Activated T-cell treated with anti-CD3 and anti-CD28 coated beads for 4 hours (primary cell): ENCODE results near the gene CPED1.

ENCODE experiments used
- DNase-seq: peaks from one replicate; pipeline ENCODE4 v3.0.0-alpha.2; 2020

Gene CPED1

GRCh38 chr7:121075952-121076349 is 87.4 kb downstream of the CPED1 start:
- DNase-seq: no peak

DNA sequence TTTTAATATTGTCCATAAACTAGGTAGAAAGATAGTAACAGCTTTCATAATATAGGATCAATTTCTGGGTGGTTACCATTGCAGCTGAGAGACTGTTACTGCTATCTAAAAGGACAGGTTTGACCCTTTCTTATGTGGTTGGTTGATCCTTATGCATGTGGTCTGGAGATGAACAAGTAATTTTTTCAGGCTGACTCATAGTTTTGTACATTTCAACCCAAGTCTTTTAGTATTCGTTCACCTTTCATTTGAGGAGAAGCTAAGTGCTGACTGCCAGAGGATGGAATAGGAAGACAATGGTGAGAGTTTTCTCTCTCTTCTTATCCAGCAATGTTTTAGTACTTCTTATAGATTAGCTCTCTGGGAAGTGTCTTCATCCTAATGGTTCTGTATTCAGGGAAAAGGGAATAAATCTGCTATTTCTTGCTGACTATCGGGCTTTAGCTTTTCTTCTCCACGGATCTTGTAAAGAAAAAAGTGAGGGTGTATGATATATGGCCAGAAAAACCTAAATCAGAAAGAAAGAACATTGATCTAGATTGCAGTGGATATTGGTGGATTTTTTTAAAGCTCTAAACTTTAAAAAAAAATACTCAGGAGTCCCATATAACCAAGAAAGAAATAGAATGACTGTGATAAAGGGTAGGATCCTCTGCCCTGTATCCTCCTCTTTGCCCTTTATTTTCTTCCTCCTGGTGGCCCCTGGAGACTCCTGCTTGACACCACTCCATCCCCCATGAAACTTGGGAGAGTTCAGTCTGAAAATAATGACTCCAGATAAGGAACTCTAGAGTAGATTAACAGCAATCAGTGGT is 88.0 kb downstream of the CPED1 start:
- DNase-seq: no peak

DNA sequence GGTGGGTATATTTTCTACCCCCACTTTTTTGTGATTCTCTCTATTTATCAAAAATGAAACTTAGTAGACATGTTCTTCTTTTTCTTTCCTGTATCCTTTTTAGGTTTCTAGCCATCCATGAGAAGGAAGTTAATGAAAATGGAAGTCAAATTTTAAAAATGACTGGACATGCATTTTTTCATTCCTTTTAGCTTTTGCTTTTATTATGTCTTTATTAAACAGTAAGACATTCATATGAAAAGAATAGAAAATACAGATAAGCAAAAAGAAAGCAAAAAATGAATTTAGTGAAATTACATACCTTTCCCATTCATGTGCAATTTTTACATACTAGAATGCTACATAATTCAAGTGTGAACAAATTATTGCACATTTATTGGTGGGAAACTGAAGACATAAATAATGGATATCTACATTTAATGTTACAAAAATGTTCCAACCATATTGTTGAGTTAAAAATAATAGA is 88.7 kb downstream of the CPED1 start:
- DNase-seq: no peak

DNA sequence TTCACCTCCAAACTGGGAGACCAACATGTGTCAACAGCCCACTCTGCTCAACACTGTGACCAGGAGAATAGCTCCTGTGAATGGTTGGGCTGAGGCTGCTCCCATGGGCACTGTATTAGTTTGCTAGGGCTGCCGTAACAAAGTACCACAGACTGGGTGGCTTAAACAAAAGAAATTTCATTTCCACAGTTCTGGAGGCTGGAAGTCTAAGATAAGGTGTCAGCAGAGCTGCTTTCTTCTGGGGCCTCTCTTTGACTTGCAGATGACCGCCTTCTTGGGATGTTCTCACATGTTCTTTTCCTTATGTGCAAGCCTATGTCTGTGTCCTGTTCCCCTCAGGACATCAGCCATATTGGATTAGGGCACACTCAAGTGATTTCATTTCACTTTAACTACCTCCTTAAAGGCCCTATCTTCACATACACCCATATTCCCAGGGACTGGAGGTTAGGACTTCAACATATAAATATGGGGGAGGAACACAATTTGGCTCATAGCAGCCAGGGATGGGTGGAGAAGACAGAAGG is 90.3 kb downstream of the CPED1 start:
- DNase-seq: no peak

DNA sequence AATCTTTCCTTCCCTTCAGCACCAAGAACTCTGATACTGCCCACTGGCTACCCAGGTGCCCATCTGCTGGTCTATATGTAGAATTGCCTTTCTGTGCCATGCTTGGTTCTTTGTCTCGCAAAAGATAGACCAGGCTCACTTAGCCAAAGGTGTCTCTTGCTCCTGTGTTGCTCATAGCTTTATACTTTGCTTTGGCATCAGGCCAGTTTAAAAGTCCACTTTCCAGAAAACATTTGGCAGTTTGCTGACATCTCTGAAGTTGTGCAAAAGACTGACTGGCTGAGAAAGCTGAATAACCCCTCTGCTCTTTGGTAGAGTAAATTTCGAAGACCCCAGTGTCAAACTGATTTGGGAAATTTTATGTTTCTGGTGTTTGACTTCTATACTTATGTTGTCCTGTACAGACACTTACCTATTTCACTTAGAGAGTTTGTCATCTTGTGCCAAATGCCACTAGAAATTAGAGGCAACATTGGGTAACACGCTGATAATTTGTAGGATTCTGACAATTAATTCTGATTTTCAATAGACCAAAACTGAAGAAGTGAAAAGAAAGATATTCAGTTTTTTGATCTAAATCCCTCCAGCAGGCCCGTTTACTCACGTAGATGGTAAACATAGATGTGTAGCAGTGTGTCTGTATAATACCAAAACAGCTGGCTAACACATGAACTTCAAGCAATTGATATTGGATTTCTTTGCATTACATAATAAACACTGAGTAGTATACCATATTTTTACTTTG is 91.1 kb downstream of the CPED1 start:
- DNase-seq: no peak

DNA sequence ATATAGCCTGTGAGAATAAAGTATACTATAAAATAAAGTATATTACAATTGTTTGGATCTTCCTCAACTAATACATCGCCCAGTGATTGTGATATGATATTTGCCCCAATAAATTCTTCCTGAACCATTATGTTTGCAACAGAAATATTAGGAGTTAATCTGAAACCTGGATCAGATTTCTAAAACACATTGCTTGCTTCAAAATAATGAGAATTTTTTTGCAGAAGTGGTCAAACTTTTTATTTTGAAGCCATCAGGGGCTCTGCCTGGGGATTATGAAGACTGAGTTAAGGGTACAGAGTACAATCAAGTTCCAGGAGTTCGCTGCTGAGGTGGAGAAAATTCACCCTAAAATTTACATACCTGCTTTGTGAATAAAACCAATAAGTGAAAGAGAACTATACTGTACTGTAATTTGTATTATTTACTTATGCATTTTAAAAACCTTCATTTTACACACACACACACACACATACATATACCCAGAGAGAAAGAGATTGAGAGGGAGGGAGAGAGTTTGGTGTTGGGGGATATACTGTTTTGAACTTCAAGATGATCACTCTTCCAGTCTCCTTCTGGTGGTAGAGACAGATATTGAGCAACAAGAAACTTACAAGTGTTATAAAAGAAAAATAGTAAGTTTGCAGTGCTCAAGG is 91.9 kb downstream of the CPED1 start:
- DNase-seq: no peak

GRCh38 chr7:121080913-121081326 is 92.4 kb downstream of the CPED1 start:
- no peak for DNase-seq

- no peak for DNase-seq
Observed at GRCh38 chr7:121081327-121081936, 92.9 kb downstream of the CPED1 start.

GRCh38 chr7:121082400-121083101 is 94.0 kb downstream of the CPED1 start:
- no peak for DNase-seq

DNA sequence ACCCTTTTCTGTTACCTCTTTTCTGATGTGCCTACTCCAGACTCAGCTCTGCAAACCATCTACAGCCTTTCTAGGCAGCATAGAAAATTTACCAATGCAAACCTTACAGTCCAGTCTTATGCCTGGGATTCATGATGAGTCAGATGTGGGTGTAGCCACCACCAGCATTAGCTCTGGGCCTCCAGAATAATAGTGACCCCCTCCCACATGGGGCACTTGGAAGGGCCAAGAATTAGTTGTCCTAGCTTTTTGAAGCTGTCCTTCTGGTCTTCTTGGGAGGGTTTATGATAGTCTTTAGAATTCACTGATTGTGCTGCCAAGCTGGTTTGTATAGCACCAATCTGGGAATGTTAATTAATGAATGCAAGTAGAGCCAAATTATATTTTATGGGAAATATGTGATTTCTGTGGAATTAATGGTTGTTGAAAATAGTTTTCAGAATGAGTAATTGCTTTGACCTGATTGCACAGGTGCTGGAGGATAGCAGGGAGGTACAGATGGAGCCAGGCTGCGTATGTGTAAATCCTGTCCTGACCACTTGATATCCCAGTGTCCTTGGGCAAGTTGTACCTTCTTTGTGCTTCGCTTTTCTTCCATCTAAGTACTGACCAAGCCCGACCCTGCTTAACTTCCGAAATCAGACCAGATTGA is 94.8 kb downstream of the CPED1 start:
- DNase-seq: no peak

DNA sequence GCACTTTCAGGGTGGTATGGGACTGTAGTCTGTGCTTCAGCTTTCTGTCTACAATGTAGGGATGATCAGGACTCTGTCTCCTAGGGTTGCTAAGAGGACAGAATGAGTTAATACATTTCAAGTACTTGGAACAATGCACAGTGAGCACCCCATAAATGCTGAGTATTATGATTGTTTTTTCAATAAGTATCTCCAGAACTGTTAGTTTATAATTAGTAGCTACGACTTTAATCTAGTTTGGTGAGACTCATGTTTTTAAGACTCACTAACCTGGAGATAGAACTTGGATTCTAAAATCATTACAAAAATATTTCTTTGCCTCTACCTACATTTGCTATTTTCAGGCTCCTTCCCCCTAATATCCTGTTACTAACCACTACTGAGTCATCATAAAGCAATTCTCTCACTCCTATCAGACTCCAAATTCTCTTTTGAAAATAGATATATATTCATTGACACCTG is 95.3 kb downstream of the CPED1 start:
- DNase-seq: no peak

GRCh38 chr7:121084256-121084655 is 95.7 kb downstream of the CPED1 start:
- DNase-seq: no peak

GRCh38 chr7:121084748-121085336 is 96.3 kb downstream of the CPED1 start:
- DNase-seq: no peak

- no peak for DNase-seq
Observed at GRCh38 chr7:121085922-121086321, 97.4 kb downstream of the CPED1 start.

DNA sequence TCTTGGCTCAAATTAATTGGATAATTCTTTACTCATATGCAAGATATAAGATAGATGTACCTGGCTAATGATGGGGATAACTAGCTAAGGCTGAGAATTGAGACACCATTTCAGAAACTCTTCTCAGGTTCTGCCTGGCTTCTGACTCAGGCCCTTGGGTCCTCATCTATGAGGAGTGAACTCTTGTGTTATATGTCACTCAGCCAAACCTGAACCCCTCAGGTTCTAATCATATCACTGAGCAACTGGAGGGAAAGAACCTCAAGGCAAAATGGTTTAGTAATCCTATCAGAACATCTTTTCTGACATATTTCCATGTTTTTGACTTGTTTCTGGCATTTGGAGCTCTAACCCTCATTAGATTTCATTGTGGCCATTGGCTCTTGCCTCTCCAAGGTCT is 100.4 kb downstream of the CPED1 start:
- no peak for DNase-seq

DNA sequence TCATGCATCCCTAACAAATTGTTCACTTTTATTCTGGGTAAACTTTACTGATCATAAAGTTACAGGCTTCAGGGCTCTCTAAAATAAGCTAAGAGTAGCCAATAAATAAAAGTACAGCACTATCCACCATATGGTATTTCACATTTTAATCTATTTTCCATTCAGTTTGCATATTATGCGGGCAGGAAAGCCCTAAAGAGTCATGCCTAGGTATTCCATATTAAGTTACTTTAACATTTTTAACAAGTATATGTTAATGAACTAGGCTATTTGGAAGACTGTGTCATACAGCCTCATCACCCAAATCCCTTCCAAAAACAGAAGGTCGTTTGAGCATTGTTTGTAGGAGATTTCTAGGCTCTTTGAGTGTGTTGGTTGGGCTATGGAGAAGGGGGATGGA is 106.3 kb downstream of the CPED1 start:
- no peak for DNase-seq

DNA sequence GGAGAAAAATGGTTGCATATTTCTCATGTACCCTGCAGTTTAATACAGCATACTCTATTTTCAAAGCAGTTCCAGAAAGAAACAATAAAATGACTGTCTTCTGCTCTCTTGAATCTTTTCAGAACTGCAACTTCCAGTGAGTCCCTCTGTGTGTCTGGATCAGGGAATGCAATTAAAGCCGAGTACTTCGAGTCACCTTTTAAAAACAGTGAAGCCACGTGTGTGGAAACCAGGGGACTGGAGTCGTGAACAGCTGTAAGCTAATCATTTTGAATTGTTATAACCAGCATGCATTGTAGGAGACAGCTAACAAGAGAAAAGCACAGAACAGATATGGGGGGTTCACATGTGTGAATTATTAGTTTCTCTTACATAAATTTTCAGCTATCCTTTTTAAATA is 109.1 kb downstream of the CPED1 start:
- DNase-seq: no peak

- no peak for DNase-seq
Observed at GRCh38 chr7:121099572-121099971, 111.1 kb downstream of the CPED1 start.

DNA sequence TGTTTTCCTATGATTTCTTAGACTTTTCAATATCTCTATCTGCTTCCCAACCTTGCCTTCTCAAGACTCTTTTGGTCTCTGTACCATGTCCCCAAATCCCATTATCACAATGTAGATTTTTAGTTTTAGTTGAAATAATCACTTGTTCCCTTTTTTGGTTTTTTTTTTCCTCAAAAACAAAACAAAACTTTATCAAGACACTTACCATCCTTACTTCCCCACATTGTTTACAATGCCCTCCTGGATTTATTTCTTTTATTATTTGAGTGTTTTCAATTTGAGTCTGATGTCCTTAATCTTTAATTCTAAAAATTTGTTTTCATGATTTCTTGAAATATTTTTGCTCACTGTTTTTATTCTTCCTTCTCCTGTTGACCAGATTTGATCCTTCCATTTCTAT is 112.6 kb downstream of the CPED1 start:
- no peak for DNase-seq

GRCh38 chr7:121101621-121102020 is 113.1 kb downstream of the CPED1 start:
- DNase-seq: no peak

DNA sequence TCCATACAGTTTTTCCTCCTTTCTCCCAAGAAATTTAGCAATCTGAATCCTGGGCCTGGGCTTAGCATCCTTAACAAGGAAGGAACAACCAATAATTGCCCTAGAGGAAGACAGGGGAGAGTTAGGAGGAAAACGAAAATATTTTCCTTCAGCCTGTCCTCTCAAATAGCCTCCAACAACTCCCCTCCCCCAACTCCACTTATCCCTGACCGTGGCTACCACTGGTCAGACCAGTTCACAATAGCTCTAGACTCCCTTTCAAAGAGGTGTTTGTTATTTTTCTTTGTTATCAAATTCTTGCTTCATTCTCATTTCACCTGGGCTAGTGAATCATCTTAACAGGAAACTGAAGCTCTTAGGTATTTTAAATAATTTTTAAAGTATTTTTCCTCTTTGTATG is 114.1 kb downstream of the CPED1 start:
- no peak for DNase-seq
